Measurements from ENCODE around the gene APBA2. TPM values are rescaled to one million over a fixed set of nuclear protein-coding genes. Genes with fewer than 3 reads are reported as not detected.

The APBA2 gene
- total RNA-seq, 1 donor from 2014 or later = 33.1 TPM

DNA sequence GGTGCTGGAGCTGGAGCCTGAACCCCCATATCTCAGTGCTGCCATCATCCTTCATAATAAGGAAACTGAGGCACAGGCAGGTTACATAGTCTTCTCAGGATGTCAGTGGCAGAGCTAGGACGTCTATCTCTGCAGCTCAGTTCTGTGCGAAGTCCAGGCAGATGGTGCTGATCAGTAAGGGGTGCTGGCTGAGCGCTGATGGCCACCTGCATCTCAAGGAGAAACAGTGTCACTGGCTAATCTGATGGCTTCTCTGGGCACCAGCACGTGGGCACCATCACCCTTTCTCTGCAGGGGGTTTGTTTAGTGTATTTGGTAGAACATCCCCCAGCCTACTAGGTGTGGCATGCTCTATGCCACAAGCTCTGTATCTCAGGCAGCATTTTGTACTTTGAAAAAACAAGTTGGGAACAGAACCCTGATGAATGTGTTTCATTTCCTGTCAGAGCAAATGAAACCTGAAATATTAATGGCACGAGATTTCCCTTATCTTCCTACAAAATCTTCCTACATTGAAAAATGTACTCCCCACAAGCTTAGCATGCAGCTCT lies 35.1 kb downstream of the APBA2 start:
- no peak for DNase-seq (ENCODE audit: low spot score in 2 of 2, unreplicated experiment in 2 of 2)
- Mint-ChIP-seq H3K36me3 (peaks cover 19% of the 10 kb centered on the region), H3K27me3 (ENCODE audit: low read depth) (no peaks in the 10 kb centered on the region), H3K4me3 (no peak overlapping the region), H3K4me1 (no peaks in the 10 kb centered on the region), H3K9me3 (no peaks in the 10 kb centered on the region), H3K27ac (no peak overlapping the region)
- TF ChIP-seq, protein P1, sequence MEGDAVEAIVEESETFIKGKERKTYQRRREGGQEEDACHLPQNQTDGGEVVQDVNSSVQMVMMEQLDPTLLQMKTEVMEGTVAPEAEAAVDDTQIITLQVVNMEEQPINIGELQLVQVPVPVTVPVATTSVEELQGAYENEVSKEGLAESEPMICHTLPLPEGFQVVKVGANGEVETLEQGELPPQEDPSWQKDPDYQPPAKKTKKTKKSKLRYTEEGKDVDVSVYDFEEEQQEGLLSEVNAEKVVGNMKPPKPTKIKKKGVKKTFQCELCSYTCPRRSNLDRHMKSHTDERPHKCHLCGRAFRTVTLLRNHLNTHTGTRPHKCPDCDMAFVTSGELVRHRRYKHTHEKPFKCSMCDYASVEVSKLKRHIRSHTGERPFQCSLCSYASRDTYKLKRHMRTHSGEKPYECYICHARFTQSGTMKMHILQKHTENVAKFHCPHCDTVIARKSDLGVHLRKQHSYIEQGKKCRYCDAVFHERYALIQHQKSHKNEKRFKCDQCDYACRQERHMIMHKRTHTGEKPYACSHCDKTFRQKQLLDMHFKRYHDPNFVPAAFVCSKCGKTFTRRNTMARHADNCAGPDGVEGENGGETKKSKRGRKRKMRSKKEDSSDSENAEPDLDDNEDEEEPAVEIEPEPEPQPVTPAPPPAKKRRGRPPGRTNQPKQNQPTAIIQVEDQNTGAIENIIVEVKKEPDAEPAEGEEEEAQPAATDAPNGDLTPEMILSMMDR (IDR thresholded peaks at IDR 0.05; ENCODE audit: unreplicated experiment) = no peak

DNA sequence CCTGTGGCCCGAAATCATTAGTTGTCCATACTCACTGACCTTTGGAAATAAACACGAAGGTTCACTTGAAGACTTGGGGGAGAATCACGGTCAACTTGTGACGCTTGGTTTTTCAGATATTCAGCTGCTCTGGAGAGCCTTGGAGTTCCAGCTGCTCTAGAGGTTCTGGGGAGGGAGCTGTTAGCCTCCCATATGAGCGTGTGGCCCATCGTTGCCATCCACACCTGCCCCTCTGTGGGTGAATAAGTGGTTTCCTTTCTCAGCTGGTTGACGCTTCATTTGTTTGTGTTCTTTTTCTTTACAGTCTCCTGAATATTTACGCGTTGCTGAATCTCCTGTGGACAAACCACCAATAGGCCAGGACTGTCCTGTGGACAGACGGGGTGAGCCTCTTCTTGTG lies 35.6 kb downstream of the APBA2 start:
- Mint-ChIP-seq H3K27me3 (ENCODE audit: low read depth) (no peaks in the 10 kb centered on the region), H3K9me3 (no peaks in the 10 kb centered on the region), H3K4me3 (no peak overlapping the region), H3K4me1 (no peaks in the 10 kb centered on the region), H3K27ac (no peak overlapping the region), H3K36me3 (peaks cover 19% of the 10 kb centered on the region)
- TF ChIP-seq, protein P1 (IDR thresholded peaks at IDR 0.05; ENCODE audit: unreplicated experiment) = no peak
- DNase-seq (ENCODE audit: low spot score in 2 of 2, unreplicated experiment in 2 of 2) = no peak

DNA sequence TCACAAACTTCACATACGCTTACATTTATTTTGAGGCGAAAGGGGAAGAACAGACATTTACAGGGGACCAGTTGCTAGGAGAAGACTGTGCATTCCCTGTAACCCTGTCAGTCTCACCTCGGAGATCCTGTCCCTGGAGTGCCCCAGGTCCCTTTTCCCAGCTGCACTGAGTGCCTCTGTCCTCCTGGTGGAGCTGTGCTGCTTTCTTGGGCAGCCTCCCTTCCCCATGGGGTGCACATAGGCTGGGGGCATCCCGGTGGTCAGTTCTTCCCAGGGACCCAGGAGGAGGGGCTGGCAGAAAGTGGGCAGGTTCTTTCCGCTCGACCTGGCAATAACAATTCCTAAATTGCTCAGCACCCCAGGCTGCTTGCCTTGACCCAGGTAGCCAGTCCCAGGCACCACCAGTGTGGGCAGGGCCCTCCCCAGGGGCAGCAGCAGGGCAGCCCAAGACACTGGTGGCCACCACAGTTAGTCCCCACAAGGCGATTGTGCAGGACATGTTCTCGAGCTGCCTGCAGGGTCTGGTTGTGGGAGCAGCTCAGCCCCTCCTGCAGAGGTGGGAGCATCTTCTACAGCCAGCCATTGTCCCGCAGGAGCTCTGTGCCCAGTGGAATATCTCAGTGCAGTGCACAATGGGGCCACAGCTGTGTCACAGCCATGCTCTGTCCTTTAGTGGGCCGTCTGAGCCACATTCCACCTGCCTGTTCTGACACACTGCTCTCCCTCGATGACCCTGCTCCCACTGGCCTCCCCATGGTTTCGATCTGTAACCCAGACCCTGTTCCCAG lies 36.3 kb downstream of the APBA2 start:
- no peaks in the 10 kb centered on the region for H3K4me1 Mint-ChIP-seq

DNA sequence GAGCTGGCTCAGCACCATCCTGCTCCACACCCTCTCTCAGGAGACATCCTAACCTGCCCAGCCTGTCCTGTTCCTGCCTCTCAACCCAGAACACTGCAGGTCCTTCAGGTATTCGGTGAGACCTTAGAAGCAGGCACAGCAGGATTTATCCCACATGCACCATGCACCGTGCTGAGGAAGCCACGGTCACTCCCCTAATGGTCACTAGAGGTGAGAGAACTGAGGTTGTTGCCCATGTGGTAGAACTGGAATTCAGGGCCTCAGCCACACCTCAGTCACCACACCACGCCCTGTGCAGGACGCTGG lies 36.9 kb downstream of the APBA2 start:
- no peaks in the 10 kb centered on the region for H3K9me3 Mint-ChIP-seq
- TF ChIP-seq, protein P1 (IDR thresholded peaks at IDR 0.05; ENCODE audit: unreplicated experiment) = no peak
- no peak overlapping the region for H3K27ac Mint-ChIP-seq

More for the DNA sequence above, 36.3 kb downstream of the APBA2 start:
- no peak overlapping the region for H3K4me3 Mint-ChIP-seq
- no peaks in the 10 kb centered on the region for H3K27me3 Mint-ChIP-seq (ENCODE audit: low read depth)
- TF ChIP-seq, protein P1 (IDR thresholded peaks at IDR 0.05; ENCODE audit: unreplicated experiment) = no peak
- no peak overlapping the region for H3K27ac Mint-ChIP-seq
- DNase-seq (ENCODE audit: low spot score in 2 of 2, unreplicated experiment in 2 of 2) = no peak
- H3K36me3 Mint-ChIP-seq = peaks cover 20% of the 10 kb centered on the region
- no peaks in the 10 kb centered on the region for H3K9me3 Mint-ChIP-seq

DNA sequence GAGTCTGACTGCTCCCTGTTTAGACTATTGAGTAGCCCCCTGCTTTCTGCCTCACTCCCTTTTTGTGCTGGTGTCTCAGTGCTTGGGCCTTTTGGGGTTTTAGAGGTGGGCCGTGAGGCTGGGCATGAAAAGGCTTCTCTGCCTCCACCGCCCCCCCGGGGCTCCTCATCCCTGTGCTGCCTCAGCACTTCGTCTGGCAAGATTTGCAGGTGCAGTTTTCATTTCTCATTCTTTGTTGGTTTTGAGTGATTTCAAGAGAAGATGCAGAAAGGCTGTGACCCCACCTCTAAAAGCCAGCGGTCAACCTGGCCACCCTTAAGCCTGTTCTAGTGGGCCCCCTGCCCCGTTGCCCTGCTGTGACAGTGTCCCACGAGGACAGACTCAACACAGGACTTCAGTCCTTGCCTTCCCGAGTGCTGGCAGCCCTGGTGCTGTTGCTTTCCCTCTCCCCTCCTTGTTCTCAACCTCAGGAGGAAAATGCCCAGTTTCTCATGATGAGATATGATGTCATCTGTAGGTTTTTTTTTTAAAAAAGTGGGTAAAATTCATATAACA lies 38.0 kb downstream of the APBA2 start:
- Mint-ChIP-seq H3K27me3 (ENCODE audit: low read depth) (no peaks in the 10 kb centered on the region), H3K27ac (no peak overlapping the region), H3K36me3 (peaks cover 25% of the 10 kb centered on the region), H3K4me3 (no peak overlapping the region), H3K9me3 (no peaks in the 10 kb centered on the region), H3K4me1 (no peaks in the 10 kb centered on the region)
- TF ChIP-seq, protein P1 (IDR thresholded peaks at IDR 0.05; ENCODE audit: unreplicated experiment) = no peak
- DNase-seq (ENCODE audit: low spot score in 2 of 2, unreplicated experiment in 2 of 2) = no peak

More for the DNA sequence above, 36.9 kb downstream of the APBA2 start:
- no peak for DNase-seq (ENCODE audit: low spot score in 2 of 2, unreplicated experiment in 2 of 2)
- Mint-ChIP-seq H3K4me1 (no peaks in the 10 kb centered on the region), H3K36me3 (peaks cover 22% of the 10 kb centered on the region), H3K27me3 (ENCODE audit: low read depth) (no peaks in the 10 kb centered on the region), H3K4me3 (no peak overlapping the region)
